Pons (tissue), 1 donor: Measurements from ENCODE around the gene SPATS2.
A peak's percentile ranks its signal among the peaks of the same experiment; 100 is the strongest.
"Not testable (repeated sequence)": the region's sequence is repeated elsewhere in the genome, so short reads cannot be mapped to it uniquely, and the experiment has no call there.

Experiments used
- DNase-seq: peaks from one replicate; pipeline ENCODE4 v3.0.0-alpha.2; 2016; ENCODE audit warnings: low spot score

SPATS2 gene

GRCh38 chr12:49470986-49471385, 103.7 kb downstream of the SPATS2 start:
- no peak for DNase-seq

DNA sequence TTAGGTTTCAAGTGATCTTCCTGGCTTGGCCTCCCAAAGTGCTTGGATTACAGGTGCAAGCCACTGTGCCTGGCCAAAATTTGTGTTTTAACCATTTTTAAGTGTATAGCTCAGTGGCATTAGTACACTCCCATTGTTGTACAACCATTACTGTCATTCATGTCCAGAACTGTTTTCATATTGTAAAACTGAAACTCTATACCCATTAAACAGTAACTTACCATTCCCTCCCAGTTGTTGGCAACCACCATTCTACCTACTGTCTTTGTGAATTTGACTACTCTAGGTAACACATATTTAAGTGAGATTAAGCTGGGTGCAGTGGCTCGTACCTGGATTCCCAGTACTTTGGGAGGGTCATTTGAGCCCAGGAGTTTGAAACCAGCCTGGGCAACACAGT, 104.3 kb downstream of the SPATS2 start:
- no peak for DNase-seq

GRCh38 chr12:49476091-49476490, 108.8 kb downstream of the SPATS2 start:
- DNase-seq, result no peak

DNA sequence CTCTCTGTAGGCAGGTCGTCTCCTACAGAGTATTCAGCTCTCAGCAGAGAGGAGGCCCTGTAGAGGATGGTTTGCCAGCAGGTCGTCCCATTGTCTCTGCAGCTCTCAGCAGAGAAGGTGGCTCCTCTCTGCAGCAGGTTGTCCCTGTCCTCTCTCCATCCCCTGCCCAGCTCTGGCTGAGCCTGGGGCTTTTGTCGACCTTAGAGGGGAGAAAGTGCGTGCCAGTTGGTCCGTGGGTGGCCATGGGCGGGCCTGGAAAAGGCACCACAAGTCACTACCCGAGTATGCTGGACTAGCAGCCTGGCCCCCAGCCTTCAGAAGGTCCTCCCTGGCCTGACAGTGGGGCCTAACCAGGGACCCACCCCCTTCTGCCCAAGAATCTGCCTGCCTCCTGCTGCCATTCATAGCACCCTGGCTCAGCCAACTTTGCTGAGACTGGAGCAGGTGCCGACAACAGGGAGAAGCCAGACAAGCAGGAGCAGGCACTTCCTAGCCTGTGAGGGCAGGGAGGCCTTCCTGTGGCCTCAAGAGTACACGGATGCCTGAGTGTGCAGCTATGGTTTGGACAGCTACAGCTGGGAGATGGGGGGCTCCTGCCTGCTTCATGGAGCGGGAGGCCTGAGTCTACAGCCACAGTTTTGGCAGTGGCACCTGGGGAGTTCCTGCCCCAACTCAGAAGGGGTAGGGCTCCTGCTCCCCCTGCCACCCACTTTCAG, 111.8 kb downstream of the SPATS2 start:
- DNase-seq, result no peak

GRCh38 chr12:49482095-49483051, 115.1 kb downstream of the SPATS2 start:
- no peak for DNase-seq

- DNase-seq, result no peak
Measured at GRCh38 chr12:49483619-49484018, 116.4 kb downstream of the SPATS2 start.

GRCh38 chr12:49487605-49488004, 120.3 kb downstream of the SPATS2 start:
- no peak for DNase-seq

DNA sequence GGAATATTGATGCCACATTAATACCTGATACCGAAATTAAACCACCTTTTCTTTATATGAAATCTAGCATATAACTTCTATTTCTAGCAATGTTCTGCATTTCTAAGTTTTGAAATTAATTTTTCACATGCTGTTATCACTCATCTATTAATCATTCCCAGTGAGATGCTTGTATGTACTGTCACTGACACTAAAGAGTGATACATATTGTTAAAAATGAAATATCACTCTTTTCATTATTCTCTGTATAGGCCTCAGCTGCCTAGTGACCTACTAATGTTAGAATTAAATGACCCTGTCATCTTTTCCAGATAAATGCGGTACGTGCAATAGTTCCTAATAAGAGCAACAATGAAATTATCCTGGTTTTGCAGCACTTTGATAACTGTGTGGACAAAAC, 121.9 kb downstream of the SPATS2 start:
- no peak for DNase-seq

GRCh38 chr12:49489720-49490119, 122.5 kb downstream of the SPATS2 start:
- DNase-seq, result peak; percentile 14

DNA sequence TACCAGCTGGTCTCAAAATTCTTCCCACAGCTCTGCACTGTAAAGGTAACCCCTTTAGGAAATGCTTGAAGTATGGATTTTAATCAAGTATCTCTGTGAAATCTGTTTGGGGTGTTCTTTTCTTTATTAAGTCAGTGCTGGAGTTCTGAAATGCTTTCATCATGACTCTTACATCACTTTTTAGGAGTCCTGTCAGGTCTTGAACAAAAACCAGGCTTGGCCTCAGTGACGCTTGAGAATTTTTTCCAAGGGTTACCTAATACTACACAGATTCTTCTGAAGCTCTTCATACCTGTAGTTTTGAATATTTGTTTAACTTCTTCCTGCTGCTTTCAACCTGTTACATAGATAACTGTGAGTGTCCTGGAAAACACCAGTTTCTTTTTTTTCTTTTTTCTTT, 124.6 kb downstream of the SPATS2 start:
- no peak for DNase-seq

DNA sequence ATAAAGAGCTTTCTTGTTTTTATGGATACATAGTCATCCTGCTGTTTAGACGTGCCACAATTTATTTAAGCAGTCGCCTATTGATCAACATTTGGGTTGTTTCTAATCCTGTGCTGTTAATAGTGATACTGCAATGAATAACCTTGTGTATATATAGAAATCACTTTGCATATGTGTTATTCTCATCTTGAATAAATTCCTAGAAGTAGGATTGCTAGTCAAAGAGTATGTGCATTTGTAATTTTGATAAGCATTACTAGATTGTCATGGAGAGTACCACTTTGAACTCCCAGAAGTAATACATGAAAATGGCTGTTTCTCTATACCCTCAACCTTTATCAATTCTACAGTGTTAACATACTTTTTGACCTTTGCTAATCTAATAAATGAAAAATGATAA, 126.6 kb downstream of the SPATS2 start:
- DNase-seq, result no peak

GRCh38 chr12:49496417-49497360, 129.4 kb downstream of the SPATS2 start:
- DNase-seq, result peak; percentile 60

- no peak for DNase-seq
Measured at GRCh38 chr12:49501895-49502294, 134.6 kb downstream of the SPATS2 start.

- no peak for DNase-seq
Measured at GRCh38 chr12:49502590-49502989, 135.3 kb downstream of the SPATS2 start.

- no peak for DNase-seq
Measured at GRCh38 chr12:49503674-49504180, 136.5 kb downstream of the SPATS2 start.

GRCh38 chr12:49505672-49506071, 138.4 kb downstream of the SPATS2 start:
- no peak for DNase-seq

- DNase-seq, result no peak
Measured at GRCh38 chr12:49507139-49507538, 139.9 kb downstream of the SPATS2 start.

GRCh38 chr12:49509681-49510080, 142.4 kb downstream of the SPATS2 start:
- not testable (repeated sequence) for DNase-seq

- no peak for DNase-seq
Measured at GRCh38 chr12:49511410-49511809, 144.1 kb downstream of the SPATS2 start.

DNA sequence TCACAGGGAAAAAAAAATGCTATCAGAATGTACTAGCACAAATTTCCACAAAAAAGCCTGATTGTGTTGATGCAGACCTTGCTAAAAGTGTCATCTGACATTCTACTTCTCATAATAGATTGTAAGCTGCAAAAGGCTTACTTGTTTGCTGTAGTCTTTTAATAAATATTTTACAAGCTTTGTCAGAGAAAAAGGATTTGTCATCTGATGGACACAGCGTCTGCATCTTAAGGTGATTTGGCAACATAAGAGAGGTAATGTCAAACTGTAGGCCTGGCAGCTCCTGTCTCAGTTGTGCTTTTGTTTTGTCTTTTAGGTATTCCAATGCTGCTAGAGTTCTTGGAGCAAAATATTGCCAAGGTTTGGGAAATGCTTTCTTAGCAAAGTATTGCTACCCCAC, 145.3 kb downstream of the SPATS2 start:
- DNase-seq, result no peak

- DNase-seq, result no peak
Measured at GRCh38 chr12:49515266-49515665, 148.0 kb downstream of the SPATS2 start.
